Stimulated activated CD4-positive, alpha-beta T cell treated with anti-CD3 and anti-CD28 coated beads, Interleukin-2, amount 100 ng/mL, for 48 hours (primary cell): ENCODE data around the gene RRP9.

Source experiments
- DNase-seq, 2 donors: peaks; one replicate each; pipeline ENCODE4 v3.0.0-alpha.2; 2020

RRP9 gene

DNA sequence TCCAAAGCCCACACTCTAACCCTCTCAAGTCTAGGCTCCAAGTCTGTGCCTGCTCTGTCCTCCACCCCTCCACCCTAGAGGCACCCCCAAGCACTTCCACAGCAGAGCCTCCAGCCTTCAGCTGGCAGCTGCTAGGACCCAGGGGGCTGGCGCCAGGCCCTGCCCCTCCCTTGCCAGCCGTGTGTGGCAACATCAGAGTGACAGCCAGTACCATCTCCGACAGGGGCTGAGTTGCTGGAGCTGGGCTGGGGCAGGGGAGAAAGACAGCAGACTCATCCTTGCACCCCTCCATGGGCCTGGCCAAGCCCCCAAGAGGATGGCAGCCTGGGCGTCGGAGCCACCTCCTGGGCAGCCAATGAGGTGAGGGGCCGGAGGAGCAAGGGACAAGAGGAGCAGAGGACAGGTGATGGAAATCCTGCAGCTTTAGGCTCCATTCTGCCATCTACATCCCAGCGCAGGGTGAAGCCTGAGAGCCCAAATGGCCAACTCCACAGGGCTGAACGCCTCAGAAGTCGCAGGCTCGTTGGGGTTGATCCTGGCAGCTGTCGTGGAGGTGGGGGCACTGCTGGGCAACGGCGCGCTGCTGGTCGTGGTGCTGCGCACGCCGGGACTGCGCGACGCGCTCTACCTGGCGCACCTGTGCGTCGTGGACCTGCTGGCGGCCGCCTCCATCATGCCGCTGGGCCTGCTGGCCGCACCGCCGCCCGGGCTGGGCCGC lies 13.6 kb upstream of the RRP9 start, which contains the start of gene GPR62:
Gene GPR62, plus strand, starts transcription at position 207 of the 718 bp plus-strand sequence. Its CDS starts 272 bp downstream, at position 479.
- no peak for DNase-seq

DNA sequence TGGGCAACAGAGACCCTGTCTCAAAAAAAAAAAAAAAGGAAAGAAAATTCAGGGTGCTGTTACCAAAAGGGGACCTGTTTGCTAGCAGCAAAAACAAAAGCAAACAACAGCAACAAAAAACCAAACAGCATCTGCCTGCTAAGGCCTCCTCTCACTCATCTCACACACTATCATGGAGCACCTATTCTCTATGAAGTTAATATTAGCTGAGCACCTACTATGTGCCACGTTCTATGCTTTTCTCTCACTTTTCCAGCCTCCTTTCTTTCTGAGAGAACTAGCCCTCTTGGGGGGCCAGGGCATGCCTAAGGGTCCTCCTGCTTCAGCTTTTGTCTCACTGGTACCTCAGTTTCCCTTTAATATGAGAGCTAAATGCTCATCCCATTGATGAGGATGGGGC lies 13.0 kb upstream of the RRP9 start:
- DNase-seq: no peak

DNA sequence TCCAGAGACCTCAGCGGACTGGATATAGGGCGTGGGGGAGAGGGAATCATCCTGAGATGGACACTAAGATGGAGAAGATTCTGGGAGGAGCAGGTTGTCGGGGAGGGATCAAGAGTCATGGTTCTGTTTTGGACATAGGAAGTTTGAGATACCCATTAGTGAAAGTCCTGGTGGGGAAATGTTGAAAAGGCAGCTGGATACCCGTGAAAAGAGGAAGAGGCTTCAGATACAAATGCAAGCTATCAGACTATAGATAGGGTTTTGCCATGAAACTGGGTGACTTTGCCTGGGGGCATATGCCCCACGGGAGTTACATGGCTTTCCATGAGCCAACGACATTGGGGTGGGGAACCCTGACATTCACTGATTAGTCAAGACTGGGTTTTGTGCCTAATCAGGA lies 12.4 kb upstream of the RRP9 start:
- no peak for DNase-seq

DNA sequence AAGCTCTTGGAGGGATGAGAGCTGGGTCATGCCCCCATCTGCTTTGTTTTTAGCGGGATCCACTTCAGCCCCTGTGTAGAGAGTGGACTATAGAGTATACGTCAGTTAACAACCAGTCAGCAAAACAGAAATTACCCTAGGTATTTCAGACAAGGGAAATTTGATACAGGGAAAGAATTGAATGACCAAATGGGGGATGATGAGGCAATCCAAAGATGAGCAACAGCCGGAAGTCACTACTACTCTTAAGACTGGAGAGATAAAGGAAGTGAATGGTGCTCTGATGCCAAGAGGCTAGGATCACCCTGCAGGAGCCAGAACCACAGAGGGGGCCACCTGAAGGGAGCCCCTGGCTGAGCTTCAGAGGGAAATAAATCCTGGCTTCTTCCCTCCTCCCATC lies 11.7 kb upstream of the RRP9 start:
- no peak for DNase-seq

DNA sequence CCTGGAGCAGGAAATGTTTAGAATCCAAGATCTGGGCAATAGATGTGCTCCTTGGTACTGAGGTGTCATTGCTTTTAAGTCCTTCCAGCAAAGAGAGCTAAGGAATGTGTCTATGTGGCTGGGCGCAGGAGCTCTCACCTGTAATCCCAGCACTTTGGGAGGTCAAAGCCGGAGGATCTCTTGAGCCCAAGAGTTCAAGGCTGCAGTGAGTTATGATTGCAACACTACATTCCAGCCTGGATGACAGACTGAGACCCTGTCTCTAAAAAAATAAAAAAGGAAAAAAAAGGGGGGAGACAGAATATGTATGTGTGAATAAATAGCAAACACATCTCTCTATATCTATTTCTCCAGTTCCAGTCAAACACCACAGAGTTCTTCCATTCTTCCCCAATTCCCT lies 9.2 kb upstream of the RRP9 start:
- no peak for DNase-seq

DNA sequence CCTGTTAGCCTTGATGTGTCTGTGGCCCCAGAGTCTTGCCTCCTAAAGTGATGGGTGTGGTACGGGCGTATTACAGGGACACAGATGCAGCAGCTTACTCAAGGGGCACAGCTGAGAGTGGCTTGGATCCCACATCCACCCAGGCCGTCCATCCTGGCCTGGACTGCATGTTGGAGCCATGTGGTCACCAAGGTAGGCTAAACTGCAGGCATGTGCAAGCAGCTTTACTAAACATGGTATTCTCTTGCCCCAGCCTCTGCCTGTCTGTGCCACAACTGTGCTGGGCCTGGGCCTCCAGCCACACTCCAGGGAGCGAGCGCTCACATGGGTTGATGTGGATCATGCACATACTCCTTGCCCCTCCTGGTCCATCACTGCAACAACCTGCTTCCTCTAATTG lies 7.4 kb upstream of the RRP9 start:
- DNase-seq: no peak

DNA sequence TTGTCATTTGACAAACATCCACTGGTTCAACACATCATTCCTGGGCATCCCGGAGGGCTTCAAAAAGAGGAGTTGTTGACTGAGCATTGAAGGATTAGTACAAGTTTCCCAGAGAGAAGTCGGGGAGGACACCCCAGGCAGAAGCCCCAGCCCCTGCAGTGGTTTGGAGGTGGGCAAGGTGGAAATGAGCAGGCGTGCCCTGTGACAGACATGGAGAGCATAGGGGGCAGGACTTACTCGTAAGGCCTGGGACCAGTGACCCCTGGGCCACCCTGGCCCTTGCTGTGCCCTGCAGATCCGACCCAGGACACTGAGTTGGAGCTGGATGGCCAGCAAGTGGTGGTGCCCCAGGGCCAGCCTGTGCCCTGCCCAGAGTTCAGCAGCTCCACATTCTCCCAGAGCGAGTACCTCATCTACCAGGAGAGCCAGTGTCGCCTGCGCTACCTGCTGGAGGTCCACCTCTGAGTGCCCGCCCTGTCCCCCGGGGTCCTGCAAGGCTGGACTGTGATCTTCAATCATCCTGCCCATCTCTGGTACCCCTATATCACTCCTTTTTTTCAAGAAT lies 6.4 kb upstream of the RRP9 start:
- DNase-seq: no peak

DNA sequence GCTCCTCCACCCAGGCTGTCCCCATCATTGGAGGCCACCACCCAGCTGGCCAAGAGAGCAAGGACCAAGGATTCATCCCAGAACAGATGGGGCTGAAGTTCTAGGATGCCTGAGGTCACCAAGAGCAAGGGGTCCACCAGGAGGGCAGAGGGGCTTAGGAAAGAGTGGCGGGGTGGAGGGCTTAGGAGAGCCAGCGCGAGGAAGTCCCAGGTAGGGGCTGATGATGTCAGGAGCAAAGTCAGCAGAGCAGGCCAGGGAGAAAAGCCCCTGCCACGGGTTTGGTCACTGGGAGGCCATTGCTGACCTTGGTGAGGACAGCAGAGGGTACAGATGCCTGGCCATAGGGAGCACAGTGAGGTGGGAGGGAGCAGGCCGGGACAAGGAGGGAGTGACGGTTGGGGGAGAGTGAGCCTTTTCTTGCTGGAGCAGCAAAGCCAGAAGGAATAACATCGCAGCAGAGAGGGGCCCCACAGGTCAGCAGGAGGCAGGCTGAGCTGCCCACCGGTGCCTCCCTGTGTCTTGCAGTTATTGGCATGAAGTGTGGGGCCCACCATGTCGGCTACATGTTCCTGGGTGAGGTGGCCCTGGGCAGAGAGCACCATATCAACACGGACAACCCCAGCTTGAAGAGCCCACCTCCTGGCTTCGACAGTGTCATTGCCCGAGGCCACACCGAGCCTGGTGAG lies 5.7 kb upstream of the RRP9 start:
- no peak for DNase-seq

DNA sequence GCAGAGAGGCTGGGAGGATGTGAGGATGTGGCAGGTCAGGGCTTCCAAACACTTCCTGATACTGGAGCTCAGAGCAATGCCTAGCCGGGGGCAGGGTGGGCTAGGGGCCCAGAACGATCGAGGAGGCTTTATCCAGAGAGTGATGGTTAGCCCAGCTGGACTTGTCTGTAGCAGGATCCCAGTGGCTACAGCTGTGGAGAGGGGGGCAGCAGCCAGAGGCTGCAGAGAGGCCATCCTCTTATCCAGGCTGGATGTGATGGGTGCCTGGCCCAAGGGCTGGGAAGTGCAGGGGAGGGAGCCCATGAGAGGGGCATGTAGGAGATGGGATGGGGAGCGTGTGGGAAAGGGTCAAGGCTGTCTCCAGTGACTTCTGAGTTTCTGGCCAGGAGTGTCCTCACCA lies 5.1 kb upstream of the RRP9 start:
- DNase-seq: no peak

DNA sequence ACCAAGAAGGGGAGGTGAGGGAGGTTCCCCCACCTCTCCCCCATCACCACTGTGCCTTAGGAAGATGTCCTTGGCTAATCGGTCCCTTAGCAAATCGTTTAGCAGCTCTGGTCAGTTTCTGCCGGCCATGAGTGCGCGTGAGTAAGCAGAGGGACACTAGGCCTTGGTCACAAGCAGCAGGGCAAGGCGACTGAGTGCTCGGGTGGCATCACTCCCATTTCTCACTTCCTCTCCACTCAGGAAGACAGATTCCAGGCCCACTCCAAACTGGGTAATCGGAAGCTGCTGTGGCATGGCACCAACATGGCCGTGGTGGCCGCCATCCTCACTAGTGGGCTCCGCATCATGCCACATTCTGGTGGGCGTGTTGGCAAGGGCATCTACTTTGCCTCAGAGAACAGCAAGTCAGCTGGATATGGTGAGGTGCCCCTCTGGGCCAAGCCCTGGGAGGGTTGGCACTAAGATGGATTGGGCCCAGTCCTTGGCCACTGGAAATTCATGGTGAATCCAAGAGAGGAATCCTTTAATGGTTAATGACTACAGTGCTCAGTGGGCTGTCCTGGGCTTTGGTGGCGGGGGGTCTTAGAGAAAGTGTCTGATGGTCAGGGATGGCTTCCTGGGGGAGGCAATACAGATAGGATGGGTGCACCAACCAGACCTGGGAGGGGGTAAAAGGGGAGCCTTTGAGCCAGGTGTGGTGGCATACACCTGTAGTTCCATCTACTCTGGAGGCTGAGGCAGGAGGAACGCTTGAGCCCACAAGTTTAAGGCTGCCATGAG lies 4.4 kb upstream of the RRP9 start:
- no peak for DNase-seq

DNA sequence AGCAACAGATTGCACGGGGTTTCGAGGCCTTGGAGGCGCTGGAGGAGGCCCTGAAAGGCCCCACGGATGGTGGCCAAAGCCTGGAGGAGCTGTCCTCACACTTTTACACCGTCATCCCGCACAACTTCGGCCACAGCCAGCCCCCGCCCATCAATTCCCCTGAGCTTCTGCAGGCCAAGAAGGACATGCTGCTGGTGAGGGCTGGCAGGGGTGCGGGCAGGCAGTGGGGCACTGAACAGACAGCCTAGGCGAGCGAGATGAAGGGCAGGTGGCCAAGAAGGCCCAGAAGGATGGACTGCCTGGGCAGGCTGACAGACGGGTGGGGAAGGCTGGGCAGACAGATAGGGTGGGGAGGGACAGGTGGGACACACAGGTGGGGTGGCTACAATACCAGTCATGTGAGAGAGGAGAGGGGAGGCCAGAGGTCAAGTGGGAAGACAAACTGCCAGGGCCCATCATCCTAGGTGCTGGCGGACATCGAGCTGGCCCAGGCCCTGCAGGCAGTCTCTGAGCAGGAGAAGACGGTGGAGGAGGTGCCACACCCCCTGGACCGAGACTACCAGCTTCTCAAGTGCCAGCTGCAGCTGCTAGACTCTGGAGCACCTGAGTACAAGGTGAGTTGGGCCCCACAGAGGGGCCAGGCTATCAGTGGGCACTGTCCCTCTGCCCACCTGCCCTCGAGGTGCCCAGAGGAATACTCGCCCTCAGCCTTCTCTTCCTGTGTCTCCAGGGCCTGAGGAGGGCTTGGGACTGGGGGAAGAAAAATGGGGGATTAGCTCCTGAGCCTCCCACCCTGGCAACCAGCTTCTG lies 3.5 kb upstream of the RRP9 start:
- no peak for DNase-seq

DNA sequence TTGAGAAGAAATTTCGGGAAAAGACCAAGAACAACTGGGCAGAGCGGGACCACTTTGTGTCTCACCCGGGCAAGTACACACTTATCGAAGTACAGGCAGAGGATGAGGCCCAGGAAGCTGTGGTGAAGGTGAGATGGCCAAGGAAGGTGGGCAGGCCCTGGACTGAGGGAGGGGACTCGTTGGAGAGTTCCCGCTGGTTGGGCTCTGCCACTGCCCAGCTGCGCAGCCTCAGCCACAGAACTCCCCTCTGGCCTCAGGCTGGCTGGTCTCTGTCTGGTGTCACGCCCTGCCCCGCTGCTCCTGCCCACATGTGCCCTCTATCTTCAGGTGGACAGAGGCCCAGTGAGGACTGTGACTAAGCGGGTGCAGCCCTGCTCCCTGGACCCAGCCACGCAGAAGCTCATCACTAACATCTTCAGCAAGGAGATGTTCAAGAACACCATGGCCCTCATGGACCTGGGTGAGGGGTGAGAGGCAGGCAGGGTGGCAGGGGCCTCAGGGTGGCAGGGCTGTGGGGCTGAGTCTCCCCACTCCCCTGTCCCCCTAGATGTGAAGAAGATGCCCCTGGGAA lies 2.8 kb upstream of the RRP9 start:
- DNase-seq: no peak

DNA sequence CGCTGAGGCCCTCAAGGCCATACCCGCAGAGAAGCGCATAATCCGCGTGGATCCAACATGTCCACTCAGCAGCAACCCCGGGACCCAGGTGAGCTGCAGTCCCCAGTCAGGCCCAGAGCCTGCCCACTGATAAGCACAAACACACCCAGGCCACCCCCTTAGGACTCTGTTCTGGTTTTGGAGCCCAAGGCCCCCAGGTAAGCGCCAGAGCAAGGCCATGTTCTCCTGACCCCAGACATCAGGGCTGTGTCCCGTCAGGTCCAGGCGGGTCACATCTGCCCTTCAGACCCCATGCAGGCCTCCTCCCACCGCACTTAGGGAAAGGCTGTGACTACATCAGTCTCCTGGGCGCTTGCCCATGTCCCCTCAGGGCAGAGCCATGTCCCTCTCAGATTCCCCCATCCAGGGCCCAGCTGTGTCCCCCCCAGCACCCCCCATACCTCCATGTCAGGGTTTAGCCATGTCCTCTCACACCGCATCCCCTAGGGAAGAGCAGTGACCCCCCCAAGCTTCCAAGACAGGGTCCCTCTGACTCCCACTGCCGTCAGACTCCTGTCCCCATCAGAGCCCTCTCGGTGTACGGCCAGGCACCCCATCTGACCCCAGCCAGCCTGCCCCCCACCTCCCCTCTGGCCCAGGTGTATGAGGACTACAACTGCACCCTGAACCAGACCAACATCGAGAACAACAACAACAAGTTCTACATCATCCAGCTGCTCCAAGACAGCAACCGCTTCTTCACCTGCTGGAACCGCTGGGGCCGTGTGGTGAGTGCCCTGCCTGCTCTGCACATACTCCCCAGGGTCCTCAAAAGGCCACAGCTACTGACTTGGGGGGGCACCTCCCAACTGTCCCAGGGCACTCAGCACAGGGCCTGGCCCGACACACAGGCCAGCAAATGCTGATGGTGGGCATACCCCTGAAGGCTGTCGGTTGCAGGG lies 2.0 kb upstream of the RRP9 start:
- no peak for DNase-seq

DNA sequence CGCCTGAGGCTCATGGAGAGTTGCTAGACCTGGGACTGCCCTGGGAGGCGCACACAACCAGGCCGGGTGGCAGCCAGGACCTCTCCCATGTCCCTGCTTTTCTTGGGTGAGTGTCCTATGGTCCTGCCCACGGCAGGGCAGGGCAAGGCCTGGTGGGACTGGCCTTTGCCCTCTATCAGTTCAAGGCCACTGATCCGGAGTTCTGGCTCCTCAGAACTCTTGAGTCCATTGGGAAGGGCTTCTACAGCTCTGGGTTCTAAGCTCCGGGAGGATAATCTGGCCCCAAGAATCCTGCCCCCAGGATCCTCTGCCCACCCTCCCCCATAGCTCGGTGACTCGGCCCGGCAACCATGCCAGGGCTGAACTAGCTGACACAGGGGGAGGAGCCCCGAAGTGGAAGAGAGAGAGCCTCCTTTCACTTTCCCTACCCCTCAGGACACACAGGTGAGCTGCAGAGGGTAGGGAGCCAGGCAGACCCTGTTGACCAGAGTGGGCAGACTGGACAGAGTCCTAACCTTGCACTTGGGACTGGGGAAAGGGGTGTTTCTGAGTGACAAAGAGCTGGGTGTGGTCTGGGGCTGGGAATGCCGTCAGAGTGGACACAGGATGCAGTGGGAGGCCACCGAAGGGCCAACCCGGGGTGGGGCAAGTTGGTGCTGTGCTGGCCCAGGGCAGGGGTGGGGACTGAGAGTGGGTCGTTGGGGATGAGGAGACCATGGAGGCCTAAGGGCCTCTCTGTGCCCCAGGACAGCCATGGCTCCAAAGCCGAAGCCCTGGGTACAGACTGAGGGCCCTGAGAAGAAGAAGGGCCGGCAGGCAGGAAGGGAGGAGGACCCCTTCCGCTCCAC lies 1.1 kb upstream of the RRP9 start:
- DNase-seq: peak; percentile 37 to 52

DNA sequence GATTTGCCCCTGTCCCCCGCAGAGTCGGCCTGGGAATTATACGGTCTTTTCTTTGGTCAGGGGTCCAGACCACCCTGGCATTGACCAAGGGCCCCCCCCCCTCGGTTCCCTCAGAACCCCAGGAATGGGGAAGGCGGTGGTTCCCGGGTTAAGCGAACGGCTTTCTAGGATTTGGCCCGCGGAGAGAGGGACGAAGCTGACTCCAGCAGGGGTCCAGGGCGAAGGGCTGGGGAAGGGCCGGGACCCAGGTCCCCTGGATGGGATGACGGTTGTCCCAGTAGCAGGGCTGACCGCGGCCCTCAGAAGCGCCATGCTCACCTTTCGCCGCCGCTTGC lies 274 bp downstream of the RRP9 start:
- no peak for DNase-seq

DNA sequence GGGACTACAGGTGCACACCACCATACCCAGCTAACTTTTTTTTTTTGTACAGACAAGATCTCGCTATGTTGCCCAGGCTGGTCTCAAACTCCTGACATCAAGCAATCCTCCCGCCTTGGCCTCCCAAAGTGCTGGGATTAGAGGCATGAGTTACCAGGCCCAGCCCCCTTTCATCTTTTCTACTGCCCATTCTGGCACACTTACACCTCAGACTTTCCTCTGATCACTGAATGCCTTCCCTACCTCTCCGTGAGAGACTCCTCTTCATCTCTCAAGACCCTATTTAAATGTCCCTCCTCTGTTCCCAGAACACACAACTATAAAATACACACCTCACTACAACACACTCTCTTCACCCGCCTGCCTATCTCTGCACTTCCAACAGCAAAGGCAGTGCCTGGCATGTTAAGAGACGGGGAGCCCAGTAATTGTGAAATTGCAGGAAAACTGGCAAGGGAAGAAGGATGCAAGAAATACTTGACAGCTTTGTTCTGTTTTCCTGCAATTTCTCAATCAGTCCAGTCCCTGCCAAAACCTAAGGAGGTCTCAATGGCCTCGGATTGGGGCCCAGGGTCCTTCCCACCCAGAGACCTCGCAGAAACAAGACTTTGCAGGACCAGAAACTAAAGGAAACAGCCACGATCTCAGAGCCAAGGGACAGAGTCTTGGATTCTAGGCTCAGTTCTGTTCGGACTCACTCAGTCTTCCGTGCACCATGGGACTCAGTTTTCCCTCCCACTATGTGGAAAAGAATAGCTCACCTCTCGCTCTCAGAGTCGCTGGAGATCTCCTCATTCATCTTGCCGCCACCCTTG lies 849 bp downstream of the RRP9 start:
- no peak for DNase-seq

DNA sequence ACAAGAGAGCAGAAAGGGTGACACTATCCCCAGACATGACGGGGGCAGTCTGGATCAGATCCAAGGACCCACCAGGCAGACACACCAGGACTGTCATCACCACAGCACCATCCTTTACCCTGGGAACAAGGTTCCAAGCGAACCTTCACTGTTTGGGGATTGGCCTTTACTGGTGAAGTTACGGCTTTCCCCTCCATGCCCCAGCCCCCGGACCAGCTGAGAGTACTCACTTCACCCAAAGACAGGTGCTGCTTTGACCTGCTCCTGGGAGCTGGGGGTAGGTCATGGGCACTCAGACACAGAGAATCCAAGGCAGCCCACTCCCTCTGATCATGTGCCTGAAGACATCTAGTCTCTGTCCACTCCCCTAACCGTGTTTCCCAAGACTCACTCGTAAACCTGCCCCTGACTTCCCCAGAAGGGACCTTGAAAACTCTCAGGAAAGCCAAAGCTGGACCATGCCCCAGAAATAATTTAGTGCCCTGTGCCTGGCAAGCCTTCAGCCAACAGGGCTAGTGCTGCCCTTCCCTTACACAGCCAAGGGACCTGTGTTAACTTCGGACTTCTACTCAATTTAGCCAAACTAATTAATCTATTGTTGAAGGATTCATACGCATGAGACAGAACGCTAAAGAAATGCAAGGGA lies 2.8 kb downstream of the RRP9 start:
- no peak for DNase-seq

DNA sequence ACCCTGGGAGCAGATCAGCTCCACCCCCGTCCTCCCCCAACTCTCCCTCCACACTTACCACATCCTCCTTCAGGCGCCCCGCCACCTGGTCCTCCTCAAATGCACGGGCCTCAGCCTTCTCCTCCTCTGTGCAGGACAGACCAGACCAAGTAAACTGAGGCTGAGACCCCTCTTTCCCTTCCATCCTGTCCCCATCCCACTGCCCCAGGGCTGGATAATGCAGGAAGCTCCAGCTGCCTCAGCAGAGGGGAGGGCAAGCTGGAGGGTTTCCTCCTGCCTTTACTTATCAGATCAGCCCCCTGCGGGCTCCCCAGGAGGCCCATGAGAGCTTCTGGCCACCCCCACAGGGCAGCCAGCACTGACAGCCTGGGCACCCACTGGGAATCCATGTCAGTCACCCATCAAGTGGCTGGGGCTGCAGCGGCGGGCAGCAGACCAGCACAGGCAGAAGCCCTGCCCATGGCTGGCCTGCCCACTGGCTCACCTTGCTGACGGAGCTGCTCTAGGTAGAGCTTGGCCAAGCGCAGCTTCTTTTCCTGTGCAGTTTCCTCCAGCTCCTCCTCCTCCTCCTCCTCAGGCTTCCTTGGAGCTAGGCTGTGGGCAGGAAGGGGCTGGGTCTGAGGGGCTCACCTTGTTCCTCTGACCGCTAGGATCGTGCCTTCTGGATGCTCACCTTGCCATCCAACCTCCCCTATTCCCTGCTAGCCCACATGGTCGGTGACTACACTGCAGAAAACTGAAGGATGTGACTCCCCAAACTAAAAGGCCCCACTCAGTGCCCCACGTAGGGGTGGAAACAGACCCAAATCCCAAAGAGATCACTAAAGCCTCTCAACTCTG lies 3.9 kb downstream of the RRP9 start:
- DNase-seq: no peak
